Measurements from ENCODE around the gene FASN. TPM values are rescaled to one million over a fixed set of nuclear protein-coding genes. Genes with fewer than 3 reads are reported as not detected.

FASN gene
- total RNA-seq, 2 donors from 2014 or later: 90.5 to 91.2 TPM

DNA sequence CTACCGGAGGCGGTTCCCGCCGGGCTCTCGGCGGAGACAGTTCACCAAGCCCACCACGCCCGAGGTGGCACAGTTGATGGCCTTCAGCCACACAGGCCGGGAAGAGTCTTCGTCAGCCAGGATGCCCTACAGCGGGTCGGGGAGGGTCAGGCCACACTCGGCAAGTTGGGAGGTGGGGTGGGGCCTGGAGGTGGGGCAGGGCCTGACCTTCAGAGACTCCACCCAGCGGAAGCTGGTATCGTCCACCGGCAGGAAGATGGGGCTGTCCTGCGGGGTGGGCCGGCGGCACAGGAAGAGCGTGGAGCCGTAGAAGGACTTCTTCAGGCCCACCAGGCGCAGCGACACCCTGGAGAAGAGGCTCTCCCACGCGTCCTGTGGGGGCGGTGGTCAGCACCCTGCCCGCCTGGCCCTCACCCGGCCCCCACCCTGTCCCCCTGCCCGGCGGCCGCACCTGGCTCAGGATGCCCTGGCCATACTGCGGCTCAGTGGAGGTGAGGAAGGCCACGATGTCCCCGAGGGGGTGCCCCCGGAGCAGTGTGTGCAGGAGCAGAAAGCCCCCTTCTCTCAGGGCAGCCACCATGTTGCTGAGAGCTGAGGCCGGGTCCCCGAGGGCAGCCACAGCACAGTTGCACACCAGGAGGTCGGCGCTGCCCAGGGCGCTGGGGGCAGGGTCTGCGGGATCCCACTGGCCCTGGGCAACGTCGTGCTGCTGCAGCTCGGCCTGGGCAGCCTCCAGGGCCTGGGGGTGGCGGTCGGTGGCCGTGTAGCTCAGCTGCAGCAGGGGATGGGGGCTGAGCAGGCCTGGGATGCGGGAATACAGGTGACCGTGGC is 12.8 kb downstream of the FASN start:
- peaks cover 2 to 3% of the 10 kb centered on the region in 2 donors for H3K36me3 Mint-ChIP-seq (ENCODE audit: insufficient read depth in 2 of 2)
- no peaks in the 10 kb centered on the region for H3K9me3 Mint-ChIP-seq
- ATAC-seq (replicated peaks in 1 of 2): no peak
- no peak for DNase-seq
- H3K4me3 Mint-ChIP-seq: no peak overlapping the region
- H3K27me3 Mint-ChIP-seq (ENCODE audit: low read depth): no peaks in the 10 kb centered on the region
- no peak overlapping the region for H3K27ac Mint-ChIP-seq
- H3K4me1 Mint-ChIP-seq (ENCODE audit: low read depth): no peaks in the 10 kb centered on the region

DNA sequence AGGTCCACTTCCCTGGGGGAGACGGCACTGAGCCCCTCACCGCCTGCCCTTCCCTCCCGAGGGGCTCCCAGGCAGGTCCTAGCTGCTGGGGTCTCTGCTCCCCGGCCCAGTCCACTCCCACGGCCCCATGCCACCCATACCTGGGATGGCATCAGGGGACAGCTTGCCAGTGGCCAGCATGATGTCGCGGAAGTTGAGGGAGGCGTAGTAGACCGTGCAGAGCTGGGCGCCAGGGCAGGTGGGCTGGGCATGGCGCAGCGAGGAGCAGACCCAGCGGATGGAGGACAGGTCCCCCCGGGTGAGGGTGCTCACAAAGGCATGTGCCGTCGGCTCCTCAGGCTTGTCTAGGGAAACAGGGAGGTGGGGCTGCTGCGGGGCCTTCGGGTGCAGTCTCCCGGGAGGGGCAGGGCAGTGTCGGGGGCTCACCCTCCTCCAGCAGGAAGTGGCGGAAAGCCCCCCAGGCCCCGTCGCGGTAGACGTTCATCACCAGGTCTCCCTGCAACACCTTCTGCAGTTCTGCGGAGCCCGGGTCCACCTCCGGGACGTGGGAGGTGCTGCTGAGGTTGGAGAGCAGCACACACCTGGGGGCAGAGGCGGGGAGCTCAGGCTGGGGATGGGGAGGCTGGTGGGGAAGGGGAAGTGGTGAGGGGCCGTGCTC is 13.5 kb downstream of the FASN start:
- H3K36me3 Mint-ChIP-seq (ENCODE audit: insufficient read depth in 2 of 2): peaks cover 2 to 3% of the 10 kb centered on the region in 2 donors
- ATAC-seq (replicated peaks in 1 of 2): no peak
- H3K27ac Mint-ChIP-seq: no peak overlapping the region
- H3K4me1 Mint-ChIP-seq (ENCODE audit: low read depth): no peaks in the 10 kb centered on the region
- no peaks in the 10 kb centered on the region for H3K9me3 Mint-ChIP-seq
- H3K4me3 Mint-ChIP-seq: no peak overlapping the region
- no peaks in the 10 kb centered on the region for H3K27me3 Mint-ChIP-seq (ENCODE audit: low read depth)
- DNase-seq: no peak

DNA sequence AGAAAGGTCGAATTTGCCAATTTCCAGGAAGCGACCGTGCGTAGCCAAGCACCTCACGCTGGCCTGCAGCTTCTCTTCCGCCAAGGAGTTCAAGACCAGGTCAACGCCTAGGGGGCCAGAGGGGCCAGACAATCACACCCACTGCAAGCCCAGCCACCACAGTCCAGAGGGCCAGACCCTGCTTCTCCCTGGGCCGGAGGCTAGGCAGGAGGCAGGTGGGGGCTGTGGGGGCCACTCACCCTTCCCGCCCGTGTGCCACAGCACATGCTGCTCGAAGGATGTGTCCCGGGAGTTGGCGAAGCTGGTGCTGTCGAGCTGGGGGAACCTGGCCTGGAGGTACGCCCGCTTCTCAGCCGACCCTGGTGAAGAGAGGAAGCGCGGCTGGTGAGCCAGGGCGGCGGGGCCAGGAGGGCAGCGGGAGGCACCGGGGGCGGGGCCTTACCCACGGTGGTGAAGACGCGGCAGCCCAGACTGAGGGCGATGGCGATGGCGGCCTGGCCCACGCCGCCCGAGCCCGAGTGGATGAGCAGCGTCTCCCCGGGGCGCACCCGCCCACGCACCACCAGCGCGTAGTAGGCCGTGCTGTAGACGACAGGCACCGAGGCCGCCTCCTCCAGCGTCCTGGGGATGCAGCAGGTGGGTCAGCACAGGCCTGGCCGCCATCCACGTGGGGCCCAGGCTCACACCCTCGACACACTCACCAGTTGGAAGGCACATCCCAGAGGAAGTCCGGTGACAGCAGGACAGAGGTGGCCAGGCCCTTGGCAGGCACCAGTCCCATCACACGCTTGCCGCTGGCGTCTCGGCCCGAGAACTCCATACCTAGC is 14.3 kb downstream of the FASN start:
- no peaks in the 10 kb centered on the region for H3K27me3 Mint-ChIP-seq (ENCODE audit: low read depth)
- no peak overlapping the region for H3K27ac Mint-ChIP-seq
- H3K4me1 Mint-ChIP-seq (ENCODE audit: low read depth): no peaks in the 10 kb centered on the region
- DNase-seq: no peak
- no peak overlapping the region for H3K4me3 Mint-ChIP-seq
- H3K36me3 Mint-ChIP-seq (ENCODE audit: insufficient read depth in 2 of 2): peaks cover 2 to 3% of the 10 kb centered on the region in 2 donors
- ATAC-seq (replicated peaks in 1 of 2): no peak
- no peaks in the 10 kb centered on the region for H3K9me3 Mint-ChIP-seq

DNA sequence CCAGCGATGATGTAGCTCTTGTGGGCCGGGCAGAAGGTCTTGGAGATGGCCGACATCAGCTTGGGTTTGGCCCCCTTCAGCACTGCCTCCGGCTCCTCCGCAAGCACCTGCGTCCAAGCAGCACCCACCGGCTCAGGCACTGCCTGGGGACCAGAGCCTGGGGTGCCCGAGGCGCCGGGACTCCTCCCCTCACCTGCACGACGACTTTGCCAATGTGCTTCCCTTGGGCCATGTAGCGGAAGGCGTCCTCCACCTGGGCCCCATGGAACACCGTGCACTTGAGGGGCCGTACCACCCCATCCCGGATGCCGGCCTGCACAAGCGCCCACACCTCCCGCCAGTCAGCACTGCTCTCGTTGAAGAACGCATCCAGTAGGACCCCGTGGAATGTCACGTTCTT is 15.0 kb downstream of the FASN start:
- no peak overlapping the region for H3K4me3 Mint-ChIP-seq
- peaks cover under 1 to 3% of the 10 kb centered on the region in 2 donors for H3K36me3 Mint-ChIP-seq (ENCODE audit: insufficient read depth in 2 of 2)
- H3K4me1 Mint-ChIP-seq (ENCODE audit: low read depth): no peaks in the 10 kb centered on the region
- no peaks in the 10 kb centered on the region for H3K27me3 Mint-ChIP-seq (ENCODE audit: low read depth)
- no peak overlapping the region for H3K27ac Mint-ChIP-seq
- ATAC-seq (replicated peaks in 1 of 2) (no peak), DNase-seq (no peak)
- H3K9me3 Mint-ChIP-seq: no peaks in the 10 kb centered on the region

DNA sequence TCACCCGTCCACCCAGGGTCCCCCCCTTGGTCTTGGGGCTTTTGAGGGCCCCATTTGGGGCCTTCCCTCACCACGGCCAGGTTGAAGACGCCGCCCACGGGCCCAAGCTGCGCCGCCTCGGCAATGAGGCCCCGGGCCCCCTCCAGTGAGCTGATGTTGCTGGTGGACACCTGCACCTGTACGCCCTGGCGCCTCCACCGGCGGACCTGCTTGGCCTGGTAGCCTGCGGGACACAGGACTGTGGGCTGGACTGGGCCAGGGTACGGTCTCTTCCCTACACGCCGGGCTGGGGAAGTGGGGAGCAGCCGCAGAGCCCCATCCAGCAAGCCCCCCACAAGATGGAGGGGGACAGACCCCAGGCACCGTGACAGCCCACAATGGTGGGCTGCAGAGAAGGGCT is 15.6 kb downstream of the FASN start:
- peaks cover 0 to 3% of the 10 kb centered on the region in 2 donors for H3K36me3 Mint-ChIP-seq (ENCODE audit: insufficient read depth in 2 of 2)
- H3K27ac Mint-ChIP-seq: no peak overlapping the region
- H3K4me1 Mint-ChIP-seq (ENCODE audit: low read depth): no peaks in the 10 kb centered on the region
- H3K9me3 Mint-ChIP-seq: no peaks in the 10 kb centered on the region
- ATAC-seq (replicated peaks in 1 of 2): no peak
- no peak for DNase-seq
- no peaks in the 10 kb centered on the region for H3K27me3 Mint-ChIP-seq (ENCODE audit: low read depth)
- no peak overlapping the region for H3K4me3 Mint-ChIP-seq

DNA sequence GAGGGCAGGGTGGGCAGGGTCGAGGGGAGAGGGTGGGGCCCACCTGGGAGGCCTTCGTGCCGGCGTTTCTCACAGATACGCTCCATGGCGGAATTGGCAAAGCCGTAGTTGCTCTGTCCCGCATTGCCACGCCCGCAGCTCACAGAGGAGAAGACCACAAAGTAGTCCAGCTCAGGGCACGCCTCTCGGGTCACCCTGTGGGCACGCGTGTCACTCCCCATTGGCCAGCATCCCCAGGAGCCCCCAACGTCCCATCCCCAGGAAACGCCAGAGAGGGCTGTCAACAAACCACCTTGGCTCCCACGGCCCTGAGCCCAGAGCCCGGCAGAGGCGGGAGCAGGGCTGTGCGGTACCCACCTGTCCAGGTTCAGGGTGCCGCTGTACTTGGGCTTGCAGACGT is 16.1 kb downstream of the FASN start:
- Mint-ChIP-seq H3K36me3 (ENCODE audit: insufficient read depth in 2 of 2) (peaks cover 0 to 3% of the 10 kb centered on the region in 2 donors), H3K4me3 (no peak overlapping the region), H3K4me1 (ENCODE audit: low read depth) (no peaks in the 10 kb centered on the region), H3K27me3 (ENCODE audit: low read depth) (no peaks in the 10 kb centered on the region), H3K9me3 (no peaks in the 10 kb centered on the region), H3K27ac (no peak overlapping the region)
- ATAC-seq (replicated peaks in 1 of 2) (no peak), DNase-seq (no peak)

DNA sequence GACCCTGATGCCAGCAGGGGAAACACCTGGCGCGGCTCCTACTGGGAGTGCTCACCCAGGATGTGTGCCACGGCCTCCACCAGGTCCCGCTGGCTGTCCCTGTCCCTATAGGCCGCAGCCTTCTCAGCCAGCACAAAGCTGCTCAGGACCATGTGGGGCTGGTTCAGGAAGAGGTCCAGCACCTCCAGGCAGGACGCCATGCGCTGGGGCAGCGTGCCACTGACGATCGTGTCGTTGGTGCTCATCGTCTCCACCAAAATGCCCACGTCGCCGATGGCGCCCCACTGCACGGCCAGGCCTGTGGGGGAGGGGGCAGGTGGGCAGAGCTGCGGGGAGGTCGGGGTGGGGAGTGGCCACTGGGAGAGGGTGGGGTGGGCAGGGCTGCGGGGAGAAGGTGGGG is 16.5 kb downstream of the FASN start:
- no peaks in the 10 kb centered on the region for H3K4me1 Mint-ChIP-seq (ENCODE audit: low read depth)
- ATAC-seq (replicated peaks in 1 of 2) (no peak), DNase-seq (no peak)
- H3K4me3 Mint-ChIP-seq: no peak overlapping the region
- H3K27me3 Mint-ChIP-seq (ENCODE audit: low read depth): no peaks in the 10 kb centered on the region
- no peak overlapping the region for H3K27ac Mint-ChIP-seq
- peaks cover 0 to 3% of the 10 kb centered on the region in 2 donors for H3K36me3 Mint-ChIP-seq (ENCODE audit: insufficient read depth in 2 of 2)
- H3K9me3 Mint-ChIP-seq: no peaks in the 10 kb centered on the region

DNA sequence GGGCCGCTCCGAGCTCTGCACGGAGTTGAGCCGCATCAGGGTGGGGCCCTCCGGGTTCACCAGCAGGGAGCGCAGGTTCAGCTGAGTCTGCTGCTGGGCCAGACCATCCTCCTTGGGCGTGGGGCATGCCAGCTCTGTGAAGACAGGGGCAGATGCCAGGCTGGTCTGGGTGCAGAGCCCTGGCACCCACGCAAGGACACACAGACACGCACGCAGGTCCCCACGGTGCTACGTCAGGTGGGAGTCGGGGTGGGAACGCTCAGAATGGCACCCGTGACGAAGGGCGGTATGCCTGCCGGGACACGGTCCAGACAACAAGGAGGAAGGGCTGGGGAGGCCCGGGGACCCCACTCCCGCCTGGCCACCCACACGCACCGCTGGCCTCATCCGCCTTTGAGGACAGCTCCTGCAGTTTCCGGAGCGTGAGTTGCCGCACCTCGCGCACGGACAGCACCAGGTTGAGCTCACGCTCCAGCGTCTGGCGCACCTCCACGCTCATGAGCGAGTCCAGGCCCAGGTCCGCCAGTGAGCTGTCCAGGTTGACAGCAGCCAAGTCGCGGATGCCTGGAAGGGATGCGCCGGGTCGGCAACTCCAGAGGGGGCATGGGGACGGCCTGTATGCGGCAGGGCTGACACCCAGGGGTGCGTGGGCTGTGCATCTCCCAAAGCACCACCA is 17.1 kb downstream of the FASN start:
- Mint-ChIP-seq H3K27me3 (ENCODE audit: low read depth) (no peaks in the 10 kb centered on the region), H3K36me3 (ENCODE audit: insufficient read depth in 2 of 2) (peaks cover 0 to 3% of the 10 kb centered on the region in 2 donors), H3K27ac (no peak overlapping the region), H3K4me1 (ENCODE audit: low read depth) (no peaks in the 10 kb centered on the region), H3K9me3 (no peaks in the 10 kb centered on the region), H3K4me3 (no peak overlapping the region)
- ATAC-seq (replicated peaks in 1 of 2) (no peak), DNase-seq (no peak)

DNA sequence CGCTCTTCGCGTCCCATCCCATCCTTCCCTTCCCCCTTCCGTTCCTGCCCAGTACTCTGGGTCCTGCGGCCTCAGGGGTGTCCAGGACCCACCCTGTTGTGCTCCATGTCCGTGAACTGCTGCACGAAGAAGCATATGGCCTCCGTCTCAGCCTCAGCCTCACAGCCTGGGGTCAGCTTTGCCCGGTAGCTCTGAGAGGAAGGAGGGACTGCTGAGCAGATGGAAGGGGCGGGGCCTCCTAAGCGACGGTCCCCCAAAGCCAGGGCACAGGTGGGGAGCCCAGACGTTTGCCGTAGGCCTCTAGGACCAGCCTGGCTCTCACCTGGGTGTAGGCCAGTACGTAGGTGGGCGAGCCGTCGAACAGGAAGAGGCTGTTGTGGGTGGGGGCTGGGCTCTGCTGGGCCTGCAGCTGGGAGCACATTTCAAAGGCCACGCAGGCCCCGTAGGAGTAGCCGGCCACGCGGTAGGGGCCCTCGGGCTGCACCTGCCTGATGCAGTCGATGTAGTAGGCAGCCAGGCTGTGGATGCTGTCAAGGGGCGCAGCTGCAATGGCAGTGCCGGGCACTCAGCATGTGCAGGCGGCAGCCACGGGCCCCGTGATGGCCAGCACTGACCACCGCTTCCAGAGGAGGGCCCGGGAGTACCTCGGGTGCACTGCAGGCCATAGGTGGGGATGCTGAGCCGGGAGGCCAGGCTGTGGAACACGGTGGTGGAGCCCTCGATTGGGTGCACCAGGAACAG is 17.8 kb downstream of the FASN start:
- H3K4me1 Mint-ChIP-seq (ENCODE audit: low read depth): no peaks in the 10 kb centered on the region
- H3K4me3 Mint-ChIP-seq: no peak overlapping the region
- H3K36me3 Mint-ChIP-seq (ENCODE audit: insufficient read depth in 2 of 2): peaks cover 0 to 3% of the 10 kb centered on the region in 2 donors
- ATAC-seq (replicated peaks in 1 of 2): no peak
- DNase-seq: no peak
- H3K27me3 Mint-ChIP-seq (ENCODE audit: low read depth): no peaks in the 10 kb centered on the region
- no peak overlapping the region for H3K27ac Mint-ChIP-seq
- no peaks in the 10 kb centered on the region for H3K9me3 Mint-ChIP-seq

DNA sequence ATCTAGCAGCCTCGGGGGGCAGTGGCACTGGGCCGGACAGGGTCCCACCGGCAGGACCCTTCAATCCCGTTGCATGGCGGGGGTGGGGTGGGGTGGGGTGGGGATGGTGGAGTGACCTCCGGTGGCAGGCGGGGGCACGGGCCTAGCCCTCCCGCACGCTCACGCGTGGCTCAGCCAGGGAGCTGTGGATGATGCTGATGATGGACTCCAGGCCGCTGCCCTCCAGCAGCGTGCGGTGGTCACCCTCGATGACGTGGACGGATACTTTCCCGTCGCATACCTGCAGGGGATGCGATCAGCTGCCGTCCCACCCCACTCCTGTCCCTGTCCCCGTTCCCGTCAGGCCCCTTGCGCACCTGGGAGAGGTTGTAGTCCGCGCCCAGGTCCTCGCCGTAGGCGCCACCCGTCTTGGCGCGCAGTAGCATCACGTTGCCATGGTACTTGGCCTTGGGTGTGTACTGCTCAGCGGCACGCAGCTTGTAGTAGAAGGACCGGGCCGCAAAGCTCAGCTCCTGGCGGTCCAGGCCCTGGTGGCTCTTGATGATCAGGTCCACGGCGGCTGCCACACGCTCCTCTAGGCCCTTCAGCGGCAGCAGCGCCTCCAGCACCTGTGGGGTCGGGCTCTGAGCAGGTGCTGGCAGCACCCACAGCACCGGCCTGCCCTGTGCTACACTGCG is 18.9 kb downstream of the FASN start:
- Mint-ChIP-seq H3K27ac (no peak overlapping the region), H3K4me1 (ENCODE audit: low read depth) (no peaks in the 10 kb centered on the region), H3K9me3 (no peaks in the 10 kb centered on the region), H3K27me3 (ENCODE audit: low read depth) (no peaks in the 10 kb centered on the region), H3K4me3 (no peak overlapping the region), H3K36me3 (ENCODE audit: insufficient read depth in 2 of 2) (peaks cover 0 to 3% of the 10 kb centered on the region in 2 donors)
- DNase-seq: no peak
- ATAC-seq (replicated peaks in 1 of 2): no peak

DNA sequence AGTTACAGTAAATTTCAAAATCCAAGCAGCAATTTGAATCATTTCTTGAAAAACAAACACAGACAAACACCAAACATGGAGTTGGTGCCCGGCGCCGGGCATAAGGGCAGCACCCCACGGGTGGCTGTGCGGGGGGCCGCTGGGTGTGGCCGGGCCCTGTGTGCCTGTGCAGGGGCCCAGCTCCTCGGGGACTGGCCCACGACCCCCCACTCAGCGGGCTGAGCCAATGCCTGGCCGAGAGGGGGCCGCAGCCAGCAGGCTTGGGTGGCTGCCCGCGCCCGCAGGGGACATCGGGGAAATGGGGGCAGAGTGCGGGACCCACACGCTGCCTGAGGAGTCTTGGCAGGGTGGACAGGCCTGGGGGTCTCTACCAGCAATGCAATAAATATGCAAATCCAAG is 19.6 kb downstream of the FASN start:
- H3K4me1 Mint-ChIP-seq (ENCODE audit: low read depth): no peaks in the 10 kb centered on the region
- no peaks in the 10 kb centered on the region for H3K27me3 Mint-ChIP-seq (ENCODE audit: low read depth)
- ATAC-seq (replicated peaks in 1 of 2): peak in 1 of 2 donors; percentile 12
- no peak overlapping the region for H3K4me3 Mint-ChIP-seq
- H3K27ac Mint-ChIP-seq: no peak overlapping the region
- DNase-seq: no peak
- H3K36me3 Mint-ChIP-seq (ENCODE audit: insufficient read depth in 2 of 2): peaks cover 0 to 3% of the 10 kb centered on the region in 2 donors
- H3K9me3 Mint-ChIP-seq: no peaks in the 10 kb centered on the region
